Measurements from ENCODE around the gene CCDC70. TPM values are rescaled to one million over a fixed set of nuclear protein-coding genes. Genes with fewer than 3 reads are reported as not detected.

CCDC70 gene
- total RNA-seq, 3 donors from 2014 or later (not counting 1 experiment from before 2014, with no cell fraction given) = not detected

GRCh38 chr13:51910508-51910907 is 48.7 kb downstream of the CCDC70 start:
- Histone ChIP-seq H3K27ac (ENCODE audit: low read length) (no peak overlapping the region), H3K36me3 (ENCODE audit: control insufficient read depth, insufficient read depth, low read length) (no peaks in the 10 kb centered on the region), H3K4me3 (ENCODE audit: low read length) (no peak overlapping the region), H3K27me3 (ENCODE audit: control insufficient read depth, insufficient read depth, low read length) (no peaks in the 10 kb centered on the region), H3K4me1 (ENCODE audit: control insufficient read depth, insufficient read depth, low read length) (no peaks in the 10 kb centered on the region), H3K9me3 (ENCODE audit: control insufficient read depth, insufficient read depth, low read length) (no peaks in the 10 kb centered on the region)
- Mint-ChIP-seq H3K9me3 (no peaks in the 10 kb centered on the region), H3K4me3 (no peak overlapping the region), H3K4me1 (peaks cover 0 to 7% of the 10 kb centered on the region in 2 donors), H3K36me3 (no peaks in the 10 kb centered on the region), H3K27me3 (ENCODE audit: low read depth in 2 of 2) (peaks cover 4 to 20% of the 10 kb centered on the region in 2 donors), H3K27ac (no peak overlapping the region)
- TF ChIP-seq CTCF (IDR thresholded peaks at IDR 0.05) = no peak
- intact Hi-C loops (cut with micrococcal nuclease) = no loop called here
- ATAC-seq = no peak
- DNase-seq = no peak
- WGBS (ENCODE audit: insufficient coverage) = 91% methylated on average over 12 of the region's 12 CpGs

- H3K27me3 ChIP-seq (ENCODE audit: control insufficient read depth, insufficient read depth, low read length) = no peaks in the 10 kb centered on the region
- no peaks in the 10 kb centered on the region for H3K4me1 ChIP-seq (ENCODE audit: control insufficient read depth, insufficient read depth, low read length)
- no peaks in the 10 kb centered on the region for H3K36me3 ChIP-seq (ENCODE audit: control insufficient read depth, insufficient read depth, low read length)
- no peak overlapping the region for H3K4me3 ChIP-seq (ENCODE audit: low read length)
- H3K27ac Mint-ChIP-seq = no peak overlapping the region
- no peak for ATAC-seq
- WGBS (ENCODE audit: insufficient coverage) = 72% methylated on average over 9 of the region's 10 CpGs
- H3K27ac ChIP-seq (ENCODE audit: low read length) = no peak overlapping the region
- H3K36me3 Mint-ChIP-seq = no peaks in the 10 kb centered on the region
- no peak for DNase-seq
- H3K9me3 Mint-ChIP-seq = no peaks in the 10 kb centered on the region
- H3K9me3 ChIP-seq (ENCODE audit: control insufficient read depth, insufficient read depth, low read length) = no peaks in the 10 kb centered on the region
- TF ChIP-seq CTCF (IDR thresholded peaks at IDR 0.05) = no peak
- no peak overlapping the region for H3K4me3 Mint-ChIP-seq
- H3K27me3 Mint-ChIP-seq (ENCODE audit: low read depth in 2 of 2) = peaks cover 4 to 28% of the 10 kb centered on the region in 2 donors
- intact Hi-C loops (cut with micrococcal nuclease) = no loop called here
- H3K4me1 Mint-ChIP-seq = peaks cover 0 to 7% of the 10 kb centered on the region in 2 donors
These were observed 50.3 kb downstream of the CCDC70 start for GRCh38 chr13:51912091-51912490.

GRCh38 chr13:51912511-51913225 is 50.9 kb downstream of the CCDC70 start:
- ATAC-seq = no peak
- DNase-seq = no peak
- Histone ChIP-seq H3K27me3 (ENCODE audit: control insufficient read depth, insufficient read depth, low read length) (no peaks in the 10 kb centered on the region), H3K27ac (ENCODE audit: low read length) (no peak overlapping the region), H3K4me1 (ENCODE audit: control insufficient read depth, insufficient read depth, low read length) (no peaks in the 10 kb centered on the region), H3K4me3 (ENCODE audit: low read length) (no peak overlapping the region), H3K36me3 (ENCODE audit: control insufficient read depth, insufficient read depth, low read length) (no peaks in the 10 kb centered on the region), H3K9me3 (ENCODE audit: control insufficient read depth, insufficient read depth, low read length) (no peaks in the 10 kb centered on the region)
- H3K27ac Mint-ChIP-seq = no peak overlapping the region
- no peaks in the 10 kb centered on the region for H3K9me3 Mint-ChIP-seq
- intact Hi-C loops (cut with micrococcal nuclease) = no loop called here
- 74% methylated on average over 11 of the region's 11 CpGs for WGBS (ENCODE audit: insufficient coverage)
- TF ChIP-seq CTCF (IDR thresholded peaks at IDR 0.05) = no peak
- H3K36me3 Mint-ChIP-seq = no peaks in the 10 kb centered on the region
- H3K4me3 Mint-ChIP-seq = no peak overlapping the region
- H3K27me3 Mint-ChIP-seq (ENCODE audit: low read depth in 2 of 2) = peaks cover 4 to 28% of the 10 kb centered on the region in 2 donors
- peaks cover 0 to 7% of the 10 kb centered on the region in 2 donors for H3K4me1 Mint-ChIP-seq

Data from natural killer cell (primary cell).